HFF-Myc (cell line): ENCODE measurements around the gene SLC25A1.
"Not testable (repeated sequence)": the region's sequence is repeated elsewhere in the genome, so short reads cannot be mapped to it uniquely, and the experiment has no call there.

Source experiments
- DNase-seq: peaks from one replicate; pipeline ENCODE4 v3.0.0-alpha.2; 2011; ENCODE audit warnings: low read depth; ENCODE audit errors: extremely low read depth
- H3K4me3 ChIP-seq: replicated peaks from 2 replicates; pipeline ENCODE4 v1.5.1; 2011; ENCODE audit warnings: low read depth, mild to moderate bottlenecking, control low read depth, low read length
- TF ChIP-seq, protein P1 (sequence below): IDR thresholded peaks from 2 replicates; pipeline ENCODE4 v1.5.1; 2012; ENCODE audit warnings: mild to moderate bottlenecking, low read depth, low read length, control low read depth; ENCODE audit errors: missing control alignments

Gene SLC25A1

DNA sequence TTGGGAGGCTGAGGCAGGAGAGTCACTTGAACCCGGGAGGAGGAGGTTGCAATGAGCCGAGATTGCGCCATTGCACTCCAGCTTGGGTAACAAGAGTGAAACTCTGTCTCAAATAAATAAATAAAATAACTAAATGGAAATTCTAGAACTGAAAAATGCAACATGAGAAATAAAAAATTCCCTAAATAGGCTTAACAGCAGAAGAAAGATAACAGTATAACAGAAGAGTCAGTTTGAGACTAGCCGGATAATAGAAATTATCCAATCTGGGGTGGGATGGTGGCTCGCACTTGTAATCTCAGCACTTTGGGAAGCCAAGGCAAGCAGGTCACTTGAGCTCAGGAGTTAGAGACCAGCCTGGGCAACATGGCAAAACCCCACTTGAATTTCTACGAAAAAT, 14.1 kb downstream of the SLC25A1 start:
- no peak overlapping the region for H3K4me3 ChIP-seq
- no peak for DNase-seq
- TF ChIP-seq, protein P1, sequence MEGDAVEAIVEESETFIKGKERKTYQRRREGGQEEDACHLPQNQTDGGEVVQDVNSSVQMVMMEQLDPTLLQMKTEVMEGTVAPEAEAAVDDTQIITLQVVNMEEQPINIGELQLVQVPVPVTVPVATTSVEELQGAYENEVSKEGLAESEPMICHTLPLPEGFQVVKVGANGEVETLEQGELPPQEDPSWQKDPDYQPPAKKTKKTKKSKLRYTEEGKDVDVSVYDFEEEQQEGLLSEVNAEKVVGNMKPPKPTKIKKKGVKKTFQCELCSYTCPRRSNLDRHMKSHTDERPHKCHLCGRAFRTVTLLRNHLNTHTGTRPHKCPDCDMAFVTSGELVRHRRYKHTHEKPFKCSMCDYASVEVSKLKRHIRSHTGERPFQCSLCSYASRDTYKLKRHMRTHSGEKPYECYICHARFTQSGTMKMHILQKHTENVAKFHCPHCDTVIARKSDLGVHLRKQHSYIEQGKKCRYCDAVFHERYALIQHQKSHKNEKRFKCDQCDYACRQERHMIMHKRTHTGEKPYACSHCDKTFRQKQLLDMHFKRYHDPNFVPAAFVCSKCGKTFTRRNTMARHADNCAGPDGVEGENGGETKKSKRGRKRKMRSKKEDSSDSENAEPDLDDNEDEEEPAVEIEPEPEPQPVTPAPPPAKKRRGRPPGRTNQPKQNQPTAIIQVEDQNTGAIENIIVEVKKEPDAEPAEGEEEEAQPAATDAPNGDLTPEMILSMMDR: no peak

DNA sequence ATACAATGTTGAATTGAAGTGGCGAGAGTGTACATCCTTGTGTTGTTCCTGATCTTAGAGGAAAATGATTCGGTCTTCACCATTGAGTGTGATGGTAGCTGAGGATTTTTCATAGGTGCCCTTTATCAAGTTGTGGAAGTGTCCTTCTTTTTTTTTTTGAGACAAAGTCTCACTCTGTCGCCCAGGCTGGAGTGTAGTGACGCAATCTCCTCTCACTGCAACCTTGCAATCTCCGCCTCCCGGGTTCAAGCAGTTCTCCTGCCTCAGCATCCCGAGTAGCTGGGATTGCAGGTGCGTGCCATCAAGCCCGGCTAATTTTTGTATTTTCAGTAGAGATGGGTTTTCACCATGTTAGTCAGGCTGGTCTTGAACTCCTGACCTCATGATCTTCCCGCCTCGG, 19.9 kb downstream of the SLC25A1 start:
- DNase-seq, H3K4me3 ChIP-seq: not testable (repeated sequence)

DNA sequence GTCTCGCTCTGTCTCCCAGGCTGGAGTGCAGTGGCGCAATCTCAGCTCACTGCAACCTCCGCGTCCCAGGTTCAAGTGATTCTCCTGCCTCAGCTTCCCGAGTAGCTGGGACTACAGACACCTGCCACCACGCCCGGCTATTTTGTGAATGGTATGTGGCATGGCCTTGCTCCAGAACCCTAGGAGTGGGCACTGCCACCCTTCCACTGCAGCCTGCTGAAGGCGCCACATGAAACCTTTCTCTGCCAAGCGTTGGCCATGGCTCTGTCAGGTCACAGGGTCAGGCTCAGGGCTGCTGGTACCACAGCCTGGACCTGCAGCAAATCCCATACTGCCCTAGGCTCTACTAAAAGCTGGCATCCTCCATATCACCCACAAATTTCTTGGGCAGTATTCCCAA, 22.4 kb downstream of the SLC25A1 start:
- DNase-seq, H3K4me3 ChIP-seq: not testable (repeated sequence)

DNA sequence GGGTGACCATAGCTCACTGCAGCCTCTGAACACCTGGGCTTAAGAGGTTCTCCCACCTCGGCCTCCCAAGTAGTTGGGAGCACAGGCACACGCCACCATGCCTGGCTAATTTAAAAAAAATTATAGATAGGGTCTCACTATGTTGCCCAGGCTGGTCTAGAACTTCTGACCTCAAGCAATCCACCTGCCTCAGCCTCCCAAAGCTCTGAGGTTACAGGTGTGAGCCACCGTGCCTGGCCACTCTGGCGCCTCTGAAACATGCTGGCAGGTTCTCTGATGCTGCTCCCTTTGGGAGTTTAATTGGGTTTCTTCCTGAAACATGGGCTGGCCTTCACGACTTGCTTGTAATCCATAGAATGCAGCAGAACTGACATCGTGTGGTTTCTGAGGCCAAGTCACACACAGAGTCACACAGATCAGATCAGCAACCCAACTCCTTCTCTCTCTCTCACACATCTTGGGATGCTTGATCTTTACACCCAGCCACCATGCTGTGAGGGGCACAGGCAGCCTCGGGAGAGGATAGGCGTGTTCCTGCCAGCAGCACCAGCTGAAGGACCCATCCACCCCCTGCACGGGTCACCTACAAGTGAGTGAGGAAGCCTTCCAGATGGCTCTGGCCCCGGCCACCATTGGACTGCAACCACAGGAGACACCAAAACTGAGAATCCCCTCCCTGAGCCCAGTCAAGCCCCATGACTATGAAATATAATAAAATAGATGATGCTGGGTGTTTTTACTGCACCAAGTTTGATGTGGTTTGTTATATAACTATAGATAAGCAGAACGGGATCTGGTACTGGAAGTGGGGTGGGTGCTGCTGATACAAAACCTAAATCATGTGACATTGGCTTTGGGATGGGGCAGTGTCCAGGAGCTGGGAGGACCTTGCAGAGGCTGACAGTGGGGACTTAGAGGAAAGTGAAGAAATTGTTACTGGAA, 25.3 kb downstream of the SLC25A1 start:
- DNase-seq: no peak
- TF ChIP-seq, protein P1: no peak
- no peak overlapping the region for H3K4me3 ChIP-seq

DNA sequence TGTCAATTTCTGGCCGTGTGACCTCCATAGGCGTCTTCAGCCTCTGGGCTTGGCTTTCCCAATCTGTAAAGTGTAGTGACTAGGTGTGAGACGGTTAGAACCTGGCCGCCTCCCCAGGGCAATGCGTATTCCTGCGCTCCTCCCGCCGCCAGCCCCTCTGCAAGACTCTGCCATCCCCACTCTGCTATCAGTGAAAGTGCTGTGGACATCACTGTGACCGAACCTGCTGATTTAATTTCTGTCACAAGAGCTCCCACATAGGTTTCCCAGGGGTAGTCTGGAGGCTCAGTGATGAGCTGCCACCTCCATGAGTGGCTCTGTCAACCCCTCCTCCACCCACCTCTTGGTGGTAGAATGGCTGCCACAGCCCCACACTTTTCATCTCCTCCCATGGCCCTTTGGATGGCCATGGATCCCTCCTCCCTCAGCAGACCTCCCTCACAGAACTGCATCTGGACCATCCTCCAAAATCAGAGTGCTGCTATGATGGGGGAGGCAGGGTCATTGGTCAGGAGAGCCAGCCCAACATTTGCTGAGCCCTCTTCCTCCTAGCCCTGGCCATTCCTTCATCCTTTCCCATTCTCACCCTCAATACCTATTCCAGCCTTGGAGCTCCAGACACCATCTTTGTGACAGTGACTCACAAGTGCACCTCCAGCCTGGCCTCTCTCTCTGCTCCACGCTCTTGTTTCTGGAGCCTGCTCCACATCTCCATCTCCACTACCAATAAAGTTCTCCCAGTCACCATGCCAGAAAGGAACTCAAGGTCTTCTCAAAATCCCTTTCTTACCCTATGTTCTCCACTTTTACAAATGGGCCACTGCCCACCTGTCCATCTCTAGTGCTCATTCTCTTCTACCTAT, 27.0 kb downstream of the SLC25A1 start:
- H3K4me3 ChIP-seq: no peak overlapping the region
- TF ChIP-seq, protein P1: no peak
- DNase-seq: no peak

DNA sequence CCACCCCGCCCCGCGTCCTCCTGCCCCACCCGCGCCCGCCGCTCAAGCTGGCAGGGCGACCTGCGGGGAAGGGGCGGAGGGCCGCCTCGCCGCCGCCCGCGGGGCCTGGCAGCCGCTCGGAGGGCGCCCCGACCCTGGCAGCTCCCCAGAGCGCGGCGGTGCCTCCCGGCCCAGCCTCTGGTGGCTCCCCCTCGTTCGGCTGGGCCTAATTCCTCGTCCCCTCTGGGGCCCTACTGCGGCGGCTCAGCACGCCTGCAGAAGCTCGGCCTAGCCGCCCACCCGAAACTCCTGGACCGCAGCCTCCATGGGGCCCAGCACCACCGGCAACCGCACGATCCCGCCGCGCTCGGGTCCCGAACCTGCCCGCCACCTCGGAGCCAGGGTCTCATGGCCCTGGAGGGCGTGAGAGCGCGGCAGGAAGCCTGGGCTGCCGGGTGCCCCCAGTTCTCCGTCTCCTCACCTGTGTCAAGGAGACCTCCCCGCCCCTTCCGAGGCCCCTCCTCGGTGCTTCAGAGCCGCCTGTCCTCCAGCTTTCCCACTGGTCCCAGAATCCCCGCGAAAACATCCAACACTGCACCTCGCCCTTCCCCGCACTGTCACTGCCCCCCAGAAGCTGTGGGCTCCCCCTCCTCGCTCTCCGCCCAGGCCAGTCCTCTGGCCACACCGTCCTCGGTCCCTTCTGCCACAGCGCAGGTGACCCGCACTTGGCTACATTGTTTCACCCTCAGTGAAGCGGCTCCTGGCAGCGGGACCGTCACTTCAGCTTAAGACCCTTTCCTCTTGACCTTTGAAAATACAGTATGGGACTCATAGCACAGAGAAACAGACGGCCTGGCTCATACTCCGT, 27.8 kb downstream of the SLC25A1 start:
- no peak overlapping the region for H3K4me3 ChIP-seq

DNA sequence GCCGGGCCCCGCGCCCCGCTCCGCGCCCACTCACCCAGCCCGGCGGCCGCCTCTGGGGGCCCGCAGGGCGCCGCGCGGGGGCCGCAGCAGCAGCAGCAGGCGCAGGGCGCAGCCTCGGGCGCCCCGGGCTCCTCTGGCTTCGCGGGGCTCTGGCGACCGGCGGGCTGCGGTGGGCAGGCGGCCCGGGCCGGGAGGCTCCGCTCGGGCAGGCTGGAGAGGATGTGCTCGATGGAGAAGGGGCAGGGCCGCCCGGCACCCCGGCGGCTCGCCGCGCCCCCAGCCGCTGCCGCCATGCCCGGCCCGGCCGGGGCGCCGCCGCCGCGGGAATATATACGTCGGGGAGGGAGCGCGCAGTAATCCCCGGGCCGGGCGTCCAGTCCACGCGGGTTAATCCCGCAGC, 28.5 kb downstream of the SLC25A1 start, which contains the start of gene GSC2:
Gene GSC2, minus strand, starts transcription at position 302 of the 400 bp plus-strand sequence. Its CDS starts 9 bp downstream, at position 293.
- no peak within 1 kb of the TSS for H3K4me3 ChIP-seq
- DNase-seq: no peak
- TF ChIP-seq, protein P1: no peak

More for the DNA sequence above, 27.8 kb downstream of the SLC25A1 start:
- no peak for DNase-seq
- TF ChIP-seq, protein P1: no peak
